Right lobe of liver (tissue), 4 donors: ENCODE results near the gene KCNT1.

ENCODE experiments used
- POLR2A ChIP-seq: fragments of 450-650 bp; IDR thresholded peaks from one replicate; pipeline ENCODE4 v1.6.1; 2017; ENCODE audit warnings: antibody characterized with exemption, mild to moderate bottlenecking
- TF ChIP-seq, protein P1 (sequence below), 4 donors: fragments of 200-600 bp in 3 of 4; fragments of 450-650 bp in 1 of 4; IDR thresholded peaks; one replicate each; pipeline versions ENCODE4 v1.5.1 to v1.8.0; 2016 to 2022; ENCODE audit warnings: antibody characterized with exemption in 4 of 4, mild to moderate bottlenecking in 2 of 4
- donor health status: DM: no; HTN: no; CAD: no.
- donor health status: DM: no; HTN: no; CAD: no.
- donor health status: DM: no; HTN: yes; CAD: no.

DNA sequence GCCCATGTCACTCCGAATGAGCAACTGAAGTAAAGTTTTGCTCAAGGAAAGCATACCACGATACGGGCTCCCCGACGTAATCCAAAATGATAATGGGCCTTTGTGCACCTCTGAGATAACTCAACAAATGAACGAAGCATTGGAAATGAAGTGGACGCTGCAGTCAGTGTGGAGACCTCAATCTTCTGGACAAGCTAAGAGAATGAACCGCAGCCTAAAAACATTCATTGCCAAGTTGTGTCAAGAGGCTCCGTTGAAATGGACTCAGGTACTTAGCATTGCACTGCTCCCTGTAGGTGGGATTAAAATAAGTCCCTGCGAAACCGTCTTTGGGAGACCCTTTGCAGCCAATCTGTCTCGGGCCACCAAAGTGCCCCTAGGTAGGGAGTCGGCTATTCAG is 42.7 kb upstream of the KCNT1 start:
- TF ChIP-seq, protein P1, sequence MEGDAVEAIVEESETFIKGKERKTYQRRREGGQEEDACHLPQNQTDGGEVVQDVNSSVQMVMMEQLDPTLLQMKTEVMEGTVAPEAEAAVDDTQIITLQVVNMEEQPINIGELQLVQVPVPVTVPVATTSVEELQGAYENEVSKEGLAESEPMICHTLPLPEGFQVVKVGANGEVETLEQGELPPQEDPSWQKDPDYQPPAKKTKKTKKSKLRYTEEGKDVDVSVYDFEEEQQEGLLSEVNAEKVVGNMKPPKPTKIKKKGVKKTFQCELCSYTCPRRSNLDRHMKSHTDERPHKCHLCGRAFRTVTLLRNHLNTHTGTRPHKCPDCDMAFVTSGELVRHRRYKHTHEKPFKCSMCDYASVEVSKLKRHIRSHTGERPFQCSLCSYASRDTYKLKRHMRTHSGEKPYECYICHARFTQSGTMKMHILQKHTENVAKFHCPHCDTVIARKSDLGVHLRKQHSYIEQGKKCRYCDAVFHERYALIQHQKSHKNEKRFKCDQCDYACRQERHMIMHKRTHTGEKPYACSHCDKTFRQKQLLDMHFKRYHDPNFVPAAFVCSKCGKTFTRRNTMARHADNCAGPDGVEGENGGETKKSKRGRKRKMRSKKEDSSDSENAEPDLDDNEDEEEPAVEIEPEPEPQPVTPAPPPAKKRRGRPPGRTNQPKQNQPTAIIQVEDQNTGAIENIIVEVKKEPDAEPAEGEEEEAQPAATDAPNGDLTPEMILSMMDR (IDR thresholded peaks at IDR 0.05): no peak
- no peak for TF ChIP-seq POLR2A
